Activated naive CD8-positive, alpha-beta T cell treated with anti-CD3 and anti-CD28 coated beads, Interleukin-2, amount 50 U/mL, for 24 hours (primary cell): ENCODE results near the gene TARDBP.
A peak's percentile ranks its signal among the peaks of the same experiment; 100 is the strongest.
"Not testable (repeated sequence)": the region's sequence is repeated elsewhere in the genome, so short reads cannot be mapped to it uniquely, and the experiment has no call there.

ENCODE experiments used
- ATAC-seq: fragments of 150-1000 bp; cut with Tn5 transposase; one replicate; pipeline ENCODE4 v1.10.0; 2021
- DNase-seq: peaks from one replicate; pipeline ENCODE4 v3.0.0; 2021
- H3K27ac Mint-ChIP-seq: one replicate; pipeline ENCODE4 v1.8.0; 2021; ENCODE audit warnings: mild to moderate bottlenecking, mixed read lengths
- H3K27me3 Mint-ChIP-seq: one replicate; pipeline ENCODE4 v1.8.0; 2021; ENCODE audit warnings: mixed read lengths
- H3K36me3 Mint-ChIP-seq: one replicate; pipeline ENCODE4 v1.8.0; 2021; ENCODE audit warnings: low read depth, mixed read lengths
- H3K4me1 Mint-ChIP-seq: one replicate; pipeline ENCODE4 v1.8.0; 2021; ENCODE audit warnings: mixed read lengths
- H3K4me3 Mint-ChIP-seq: one replicate; pipeline ENCODE4 v1.8.0; 2021; ENCODE audit warnings: mild to moderate bottlenecking, moderate library complexity, mixed read lengths
- H3K9me3 Mint-ChIP-seq: one replicate; pipeline ENCODE4 v1.8.0; 2021; ENCODE audit warnings: mixed read lengths

The TARDBP gene

DNA sequence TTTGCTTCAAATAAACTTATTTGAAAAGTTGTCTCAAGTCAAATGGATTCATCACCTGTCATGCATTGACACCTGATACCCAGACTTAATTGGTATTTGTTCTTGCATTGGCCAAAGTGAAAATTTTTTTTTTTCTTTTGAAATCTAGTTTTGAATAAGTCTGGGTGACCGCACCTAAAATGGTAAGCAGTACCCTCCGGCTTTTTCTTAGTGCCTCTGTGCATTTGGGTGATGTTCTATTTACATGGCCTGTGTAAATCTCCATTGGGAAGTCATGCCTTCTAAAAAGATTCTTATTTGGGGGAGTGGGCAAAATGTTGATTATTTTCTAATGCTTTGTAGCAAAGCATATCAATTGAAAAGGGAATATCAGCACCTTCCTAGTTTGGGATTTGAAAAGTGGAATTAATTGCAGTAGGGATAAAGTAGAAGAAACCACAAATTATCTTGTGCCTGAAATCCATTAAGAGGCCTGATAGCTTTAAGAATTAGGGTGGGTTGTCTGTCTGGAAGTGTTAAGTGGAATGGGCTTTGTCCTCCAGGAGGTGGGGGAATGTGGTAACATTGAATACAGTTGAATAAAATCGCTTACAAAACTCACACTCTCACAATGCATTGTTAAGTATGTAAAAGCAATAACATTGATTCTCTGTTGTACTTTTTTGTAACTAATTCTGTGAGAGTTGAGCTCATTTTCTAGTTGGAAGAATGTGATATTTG is 11.9 kb downstream of the TARDBP start:
- Mint-ChIP-seq H3K27ac (no peak overlapping the region), H3K27me3 (no peaks in the 10 kb centered on the region), H3K36me3 (peaks cover 74% of the 10 kb centered on the region), H3K9me3 (no peaks in the 10 kb centered on the region), H3K4me1 (peaks cover 17% of the 10 kb centered on the region), H3K4me3 (no peak overlapping the region)
- no peak for ATAC-seq
- DNase-seq: no peak

- DNase-seq: no peak
- ATAC-seq: no peak
- no peaks in the 10 kb centered on the region for H3K9me3 Mint-ChIP-seq
- H3K4me1 Mint-ChIP-seq: peaks cover 17% of the 10 kb centered on the region
- no peak overlapping the region for H3K4me3 Mint-ChIP-seq
- H3K27me3 Mint-ChIP-seq: no peaks in the 10 kb centered on the region
- peaks cover 72% of the 10 kb centered on the region for H3K36me3 Mint-ChIP-seq
- H3K27ac Mint-ChIP-seq: peak overlapping the region; percentile 39
Observed at GRCh38 chr1:11024874-11025203, 12.4 kb downstream of the TARDBP start.

DNA sequence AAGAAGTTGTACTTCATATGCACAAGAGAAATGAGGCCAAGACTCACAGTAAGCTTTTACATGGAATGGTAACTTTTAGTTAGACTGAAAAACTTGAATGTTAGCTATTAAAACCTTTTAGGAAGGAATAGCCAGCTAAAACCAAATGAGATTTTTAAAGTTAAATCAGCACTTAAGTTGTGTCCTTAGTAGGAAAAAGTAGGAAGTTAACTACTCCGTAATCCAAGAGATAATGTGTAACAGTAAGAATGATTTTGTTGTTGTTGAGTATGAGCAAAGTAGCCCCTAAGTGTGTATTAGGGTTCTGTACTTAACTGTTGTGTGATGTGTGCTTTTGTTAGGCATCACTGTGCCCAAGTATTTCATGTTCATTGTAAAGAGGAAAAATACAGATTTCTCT is 13.2 kb downstream of the TARDBP start:
- no peak for ATAC-seq

DNA sequence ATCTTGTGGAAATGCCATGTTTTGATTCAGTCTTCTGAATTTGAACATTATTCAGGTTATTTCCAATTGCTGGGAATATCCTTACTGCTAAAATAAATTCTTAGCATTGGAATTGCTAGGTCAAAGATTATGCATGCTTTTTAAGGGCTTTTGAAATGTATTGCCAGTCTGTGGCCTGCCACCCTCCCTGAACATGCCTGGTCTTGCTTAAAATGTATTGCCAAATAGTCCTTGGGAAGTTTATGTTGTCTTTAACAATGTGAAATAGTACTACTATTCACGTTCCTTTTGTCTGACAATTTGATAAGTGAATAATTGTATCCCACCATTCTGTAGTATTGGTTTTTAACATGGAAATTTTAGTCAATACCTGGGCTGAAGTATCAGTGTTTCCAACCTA is 13.6 kb downstream of the TARDBP start:
- Mint-ChIP-seq H3K27ac (peak overlapping the region; percentile 22), H3K27me3 (no peaks in the 10 kb centered on the region)
- no peak for ATAC-seq

More for the DNA sequence above, 13.2 kb downstream of the TARDBP start:
- Mint-ChIP-seq H3K4me1 (peaks cover 17% of the 10 kb centered on the region), H3K9me3 (no peaks in the 10 kb centered on the region), H3K27ac (peak overlapping the region; percentile 7), H3K4me3 (no peak overlapping the region), H3K36me3 (peaks cover 68% of the 10 kb centered on the region), H3K27me3 (no peaks in the 10 kb centered on the region)
- DNase-seq: no peak

DNA sequence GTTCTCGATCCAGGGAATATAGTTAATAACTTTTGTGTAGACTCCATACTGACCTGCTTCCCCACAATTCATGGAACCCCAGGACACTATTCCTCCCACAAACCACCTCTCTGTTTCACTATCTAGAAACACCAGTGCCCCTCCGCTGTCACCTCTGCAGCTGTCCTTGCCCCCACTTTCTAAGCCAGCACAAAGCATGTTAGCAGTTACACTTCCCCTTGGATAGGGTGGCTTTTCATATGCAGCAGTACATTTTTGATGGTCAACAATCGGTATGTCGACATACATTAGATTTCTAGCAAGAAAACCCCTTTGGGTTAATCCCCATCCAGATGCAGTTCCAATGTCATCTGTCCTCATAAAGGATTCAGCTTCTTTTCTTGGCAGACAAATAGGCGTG is 14.4 kb downstream of the TARDBP start:
- no peaks in the 10 kb centered on the region for H3K9me3 Mint-ChIP-seq
- peak overlapping the region; percentile 50 for H3K27ac Mint-ChIP-seq
- DNase-seq (no peak), ATAC-seq (no peak)
- H3K4me3 Mint-ChIP-seq: no peak overlapping the region
- H3K36me3 Mint-ChIP-seq: peaks cover 55% of the 10 kb centered on the region
- H3K4me1 Mint-ChIP-seq: peaks cover 17% of the 10 kb centered on the region
- H3K27me3 Mint-ChIP-seq: no peaks in the 10 kb centered on the region

More for the DNA sequence above, 13.6 kb downstream of the TARDBP start:
- peaks cover 63% of the 10 kb centered on the region for H3K36me3 Mint-ChIP-seq
- peaks cover 17% of the 10 kb centered on the region for H3K4me1 Mint-ChIP-seq
- no peak overlapping the region for H3K4me3 Mint-ChIP-seq
- no peak for DNase-seq
- H3K9me3 Mint-ChIP-seq: no peaks in the 10 kb centered on the region

DNA sequence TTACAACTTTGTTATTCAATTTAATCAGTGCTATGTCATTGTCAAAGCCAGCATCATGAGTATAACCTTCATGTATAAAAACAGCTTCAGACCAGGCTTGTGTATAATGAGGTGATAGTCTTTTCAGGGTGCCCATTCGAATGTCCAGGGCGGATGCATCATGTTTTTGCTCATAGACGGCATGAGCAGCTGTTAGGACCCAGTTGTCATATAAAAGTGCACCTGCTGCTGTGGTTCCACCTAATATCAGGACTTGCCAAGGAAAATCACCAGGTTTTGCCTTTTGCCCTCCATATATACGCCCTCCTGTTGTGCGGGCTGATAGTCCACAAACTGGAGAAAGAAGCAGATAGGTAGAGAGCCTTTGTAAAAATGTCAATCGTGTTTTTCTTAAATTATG is 14.9 kb downstream of the TARDBP start:
- Mint-ChIP-seq H3K9me3 (no peaks in the 10 kb centered on the region), H3K27ac (peak overlapping the region; percentile 50), H3K27me3 (no peaks in the 10 kb centered on the region), H3K36me3 (peaks cover 51% of the 10 kb centered on the region), H3K4me1 (peaks cover 17% of the 10 kb centered on the region), H3K4me3 (no peak overlapping the region)
- ATAC-seq (no peak), DNase-seq (no peak)

- ATAC-seq: no peak
- Mint-ChIP-seq H3K4me3 (no peak overlapping the region), H3K9me3 (no peaks in the 10 kb centered on the region), H3K36me3 (peaks cover 45% of the 10 kb centered on the region), H3K4me1 (peaks cover 17% of the 10 kb centered on the region), H3K27ac (no peak overlapping the region), H3K27me3 (no peaks in the 10 kb centered on the region)
- no peak for DNase-seq
Observed at GRCh38 chr1:11028018-11028417, 15.6 kb downstream of the TARDBP start.

- H3K36me3 Mint-ChIP-seq: peaks cover 19% of the 10 kb centered on the region
- no peaks in the 10 kb centered on the region for H3K27me3 Mint-ChIP-seq
- no peak for DNase-seq
- no peak overlapping the region for H3K27ac Mint-ChIP-seq
- no peak overlapping the region for H3K4me3 Mint-ChIP-seq
- no peaks in the 10 kb centered on the region for H3K9me3 Mint-ChIP-seq
- ATAC-seq: no peak
- H3K4me1 Mint-ChIP-seq: peaks cover 4% of the 10 kb centered on the region
Observed at GRCh38 chr1:11030865-11031264, 18.4 kb downstream of the TARDBP start.

- Mint-ChIP-seq H3K9me3 (no peaks in the 10 kb centered on the region), H3K27ac (no peak overlapping the region), H3K36me3 (peaks cover 10% of the 10 kb centered on the region), H3K4me1 (no peaks in the 10 kb centered on the region), H3K27me3 (no peaks in the 10 kb centered on the region), H3K4me3 (no peak overlapping the region)
- no peak for DNase-seq
- no peak for ATAC-seq
Observed at GRCh38 chr1:11031624-11032262, 19.3 kb downstream of the TARDBP start.

GRCh38 chr1:11037019-11037739 is 24.7 kb downstream of the TARDBP start:
- not testable (repeated sequence) for DNase-seq, ATAC-seq, H3K36me3 Mint-ChIP-seq, H3K27ac Mint-ChIP-seq, H3K27me3 Mint-ChIP-seq, H3K4me1 Mint-ChIP-seq, H3K4me3 Mint-ChIP-seq, H3K9me3 Mint-ChIP-seq

GRCh38 chr1:11037740-11038182 is 25.3 kb downstream of the TARDBP start:
- H3K4me1 Mint-ChIP-seq: peaks cover 6% of the 10 kb centered on the region
- DNase-seq (peak; percentile 90), ATAC-seq (peak; percentile 92)
- no peak overlapping the region for H3K27ac Mint-ChIP-seq
- H3K27me3 Mint-ChIP-seq: no peaks in the 10 kb centered on the region
- no peak overlapping the region for H3K4me3 Mint-ChIP-seq
- no peaks in the 10 kb centered on the region for H3K9me3 Mint-ChIP-seq
- no peaks in the 10 kb centered on the region for H3K36me3 Mint-ChIP-seq

GRCh38 chr1:11039351-11040104 is 27.1 kb downstream of the TARDBP start:
- Mint-ChIP-seq H3K4me1 (peaks cover 6% of the 10 kb centered on the region), H3K27me3 (no peaks in the 10 kb centered on the region), H3K9me3 (no peaks in the 10 kb centered on the region), H3K36me3 (no peaks in the 10 kb centered on the region), H3K4me3 (no peak overlapping the region), H3K27ac (no peak overlapping the region)
- DNase-seq (no peak), ATAC-seq (no peak)

GRCh38 chr1:11040105-11040429 is 27.6 kb downstream of the TARDBP start:
- DNase-seq, H3K36me3 Mint-ChIP-seq, H3K27me3 Mint-ChIP-seq, H3K4me3 Mint-ChIP-seq, H3K9me3 Mint-ChIP-seq, H3K27ac Mint-ChIP-seq, H3K4me1 Mint-ChIP-seq, ATAC-seq: not testable (repeated sequence)

GRCh38 chr1:11041048-11041447 is 28.6 kb downstream of the TARDBP start:
- Mint-ChIP-seq H3K4me1 (peaks cover 6% of the 10 kb centered on the region), H3K27me3 (no peaks in the 10 kb centered on the region), H3K4me3 (no peak overlapping the region), H3K9me3 (no peaks in the 10 kb centered on the region), H3K36me3 (no peaks in the 10 kb centered on the region), H3K27ac (no peak overlapping the region)
- no peak for ATAC-seq
- DNase-seq: no peak
